ENCODE measurements around the gene CCDC40. TPM values are rescaled to one million over a fixed set of nuclear protein-coding genes. Genes with fewer than 3 reads are reported as not detected.
"Not testable (repeated sequence)": the region's sequence is repeated elsewhere in the genome, so short reads cannot be mapped to it uniquely, and the experiment has no call there.

Gene CCDC40
- total RNA-seq, 1 donor = 8.3 TPM

GRCh38 chr17:80087346-80088265, 51.2 kb downstream of the CCDC40 start:
- H2AFZ ChIP-seq (ENCODE audit: low read length) = no peak overlapping the region
- no peaks in the 10 kb centered on the region for H3K9me3 ChIP-seq (ENCODE audit: low read depth, low read length)
- H3K4me3 ChIP-seq (ENCODE audit: insufficient read depth, low read length) = no peak overlapping the region
- H4K20me1 ChIP-seq (ENCODE audit: insufficient read depth, low read length) = no peaks in the 10 kb centered on the region
- H3K27ac ChIP-seq (ENCODE audit: low read depth, low read length) = no peak overlapping the region
- H3K79me2 ChIP-seq (ENCODE audit: insufficient read depth, low read length) = no peaks in the 10 kb centered on the region
- no peak overlapping the region for H3K4me2 ChIP-seq (ENCODE audit: insufficient read depth, low read length)
- H3K36me3 ChIP-seq (ENCODE audit: insufficient read depth, low read length) = no peaks in the 10 kb centered on the region
- DNase-seq (ENCODE audit: insufficient read length, low spot score, missing footprints) = peak; percentile 50
- peaks cover 3% of the 10 kb centered on the region for H3K4me1 ChIP-seq (ENCODE audit: insufficient read depth, low read length)
- peaks cover 2% of the 10 kb centered on the region for H3K27me3 ChIP-seq (ENCODE audit: insufficient read depth, low read length)
- no peak for TF ChIP-seq CTCF (IDR thresholded peaks at IDR 0.05; ENCODE audit: extremely low read depth, low read depth, low read length)

GRCh38 chr17:80089762-80090161, 53.3 kb downstream of the CCDC40 start:
- Histone ChIP-seq H3K27me3 (ENCODE audit: insufficient read depth, low read length) (peaks cover 2% of the 10 kb centered on the region), H4K20me1 (ENCODE audit: insufficient read depth, low read length) (no peaks in the 10 kb centered on the region), H3K79me2 (ENCODE audit: insufficient read depth, low read length) (no peaks in the 10 kb centered on the region), H3K36me3 (ENCODE audit: insufficient read depth, low read length) (no peaks in the 10 kb centered on the region), H3K4me3 (ENCODE audit: insufficient read depth, low read length) (no peak overlapping the region), H3K9me3 (ENCODE audit: low read depth, low read length) (no peaks in the 10 kb centered on the region), H3K27ac (ENCODE audit: low read depth, low read length) (no peak overlapping the region), H2AFZ (ENCODE audit: low read length) (no peak overlapping the region), H3K4me1 (ENCODE audit: insufficient read depth, low read length) (no peaks in the 10 kb centered on the region), H3K4me2 (ENCODE audit: insufficient read depth, low read length) (no peak overlapping the region)
- TF ChIP-seq CTCF (IDR thresholded peaks at IDR 0.05; ENCODE audit: extremely low read depth, low read depth, low read length) = no peak
- peak; percentile 23 for DNase-seq (ENCODE audit: insufficient read length, low spot score, missing footprints)

- H3K9me3 ChIP-seq (ENCODE audit: low read depth, low read length); H3K79me2 ChIP-seq (ENCODE audit: insufficient read depth, low read length); H3K36me3 ChIP-seq (ENCODE audit: insufficient read depth, low read length); DNase-seq (ENCODE audit: insufficient read length, low spot score, missing footprints); H4K20me1 ChIP-seq (ENCODE audit: insufficient read depth, low read length); H3K27ac ChIP-seq (ENCODE audit: low read depth, low read length); H3K4me2 ChIP-seq (ENCODE audit: insufficient read depth, low read length); H3K27me3 ChIP-seq (ENCODE audit: insufficient read depth, low read length); H3K4me3 ChIP-seq (ENCODE audit: insufficient read depth, low read length); H3K4me1 ChIP-seq (ENCODE audit: insufficient read depth, low read length); H2AFZ ChIP-seq (ENCODE audit: low read length): not testable (repeated sequence)
These were observed 53.7 kb downstream of the CCDC40 start for GRCh38 chr17:80090164-80090563.

GRCh38 chr17:80091376-80091775, 54.9 kb downstream of the CCDC40 start:
- H3K36me3 ChIP-seq (ENCODE audit: insufficient read depth, low read length) = no peaks in the 10 kb centered on the region
- H3K4me3 ChIP-seq (ENCODE audit: insufficient read depth, low read length) = no peak overlapping the region
- no peaks in the 10 kb centered on the region for H3K9me3 ChIP-seq (ENCODE audit: low read depth, low read length)
- TF ChIP-seq CTCF (IDR thresholded peaks at IDR 0.05; ENCODE audit: extremely low read depth, low read depth, low read length) = no peak
- H3K4me1 ChIP-seq (ENCODE audit: insufficient read depth, low read length) = no peaks in the 10 kb centered on the region
- no peaks in the 10 kb centered on the region for H3K79me2 ChIP-seq (ENCODE audit: insufficient read depth, low read length)
- no peak overlapping the region for H2AFZ ChIP-seq (ENCODE audit: low read length)
- peak; percentile 53 for DNase-seq (ENCODE audit: insufficient read length, low spot score, missing footprints)
- H3K27ac ChIP-seq (ENCODE audit: low read depth, low read length) = no peak overlapping the region
- H3K4me2 ChIP-seq (ENCODE audit: insufficient read depth, low read length) = no peak overlapping the region
- H4K20me1 ChIP-seq (ENCODE audit: insufficient read depth, low read length) = no peaks in the 10 kb centered on the region
- H3K27me3 ChIP-seq (ENCODE audit: insufficient read depth, low read length) = peaks cover 2% of the 10 kb centered on the region
